OCI-LY7 (cell line): ENCODE measurements around the gene RTN4IP1.

Experiments
- EZH2phosphoT487 ChIP-seq: fragments of 200-600 bp; sonication (generic); IDR thresholded peaks from 2 replicates; pipeline ENCODE4 v1.6.1; 2018; ENCODE audit warnings: low read depth, borderline replicate concordance, mild to moderate bottlenecking, mixed run types, antibody characterized with exemption, low read length, moderate library complexity, mixed read lengths
- TF ChIP-seq, protein P1 (sequence below): fragments of 200-600 bp; sonication (generic); conservative IDR thresholded peaks from 2 replicates; pipeline ENCODE4 v1.5.1; 2014; ENCODE audit warnings: mild to moderate bottlenecking, antibody characterized with exemption, low read length, moderate library complexity, mixed read lengths

DNA sequence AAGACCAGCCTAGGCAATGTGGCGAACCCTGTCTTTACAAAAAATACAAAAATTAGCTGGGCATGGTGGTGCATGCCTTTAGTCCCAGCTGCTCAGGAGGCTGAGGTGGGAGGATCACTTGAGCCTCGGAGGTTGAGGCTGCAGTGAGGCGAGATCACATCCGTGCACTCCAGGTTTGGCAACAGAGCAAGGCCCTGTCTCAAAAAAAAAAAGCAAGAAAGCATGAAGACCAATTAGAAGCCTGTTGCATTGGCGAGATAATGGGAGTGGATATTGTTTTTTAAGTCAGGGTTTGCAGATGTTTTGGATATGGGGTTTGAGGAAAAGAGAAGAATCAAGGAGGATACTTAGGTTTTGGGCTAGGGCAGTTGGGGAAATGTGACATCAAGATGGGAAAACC is 5.3 kb upstream of the RTN4IP1 start:
- TF ChIP-seq, protein P1, sequence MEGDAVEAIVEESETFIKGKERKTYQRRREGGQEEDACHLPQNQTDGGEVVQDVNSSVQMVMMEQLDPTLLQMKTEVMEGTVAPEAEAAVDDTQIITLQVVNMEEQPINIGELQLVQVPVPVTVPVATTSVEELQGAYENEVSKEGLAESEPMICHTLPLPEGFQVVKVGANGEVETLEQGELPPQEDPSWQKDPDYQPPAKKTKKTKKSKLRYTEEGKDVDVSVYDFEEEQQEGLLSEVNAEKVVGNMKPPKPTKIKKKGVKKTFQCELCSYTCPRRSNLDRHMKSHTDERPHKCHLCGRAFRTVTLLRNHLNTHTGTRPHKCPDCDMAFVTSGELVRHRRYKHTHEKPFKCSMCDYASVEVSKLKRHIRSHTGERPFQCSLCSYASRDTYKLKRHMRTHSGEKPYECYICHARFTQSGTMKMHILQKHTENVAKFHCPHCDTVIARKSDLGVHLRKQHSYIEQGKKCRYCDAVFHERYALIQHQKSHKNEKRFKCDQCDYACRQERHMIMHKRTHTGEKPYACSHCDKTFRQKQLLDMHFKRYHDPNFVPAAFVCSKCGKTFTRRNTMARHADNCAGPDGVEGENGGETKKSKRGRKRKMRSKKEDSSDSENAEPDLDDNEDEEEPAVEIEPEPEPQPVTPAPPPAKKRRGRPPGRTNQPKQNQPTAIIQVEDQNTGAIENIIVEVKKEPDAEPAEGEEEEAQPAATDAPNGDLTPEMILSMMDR, result no peak
- no peak for TF ChIP-seq EZH2phosphoT487
